ENCODE data around the gene DNAH14. TPM values are rescaled to one million over a fixed set of nuclear protein-coding genes. Genes with fewer than 3 reads are reported as not detected.
A peak's percentile ranks its signal among the peaks of the same experiment; 100 is the strongest.

Gene DNAH14
- total and polyA plus RNA-seq, 2 of the 8 experiments (the other 6 are each of a cell fraction or from before 2014, with no cell fraction given) = 8.4 to 40.7 TPM

- no peak overlapping the region for H4K5ac ChIP-seq (ENCODE audit: insufficient read length, low read depth, low read length)
- H4K8ac ChIP-seq (ENCODE audit: extremely low read depth, insufficient read depth, low read length) = no peak overlapping the region; the same call in 1 of the 2 replicates
- no peak overlapping the region for H2BK12ac ChIP-seq (ENCODE audit: low read depth, low read length)
- H3K27ac ChIP-seq (ENCODE audit: low read depth, low read length) = no peak overlapping the region
- no peak overlapping the region for H3K14ac ChIP-seq (ENCODE audit: insufficient read length)
- WGBS, 2 experiments (ENCODE audit: extremely low coverage in 1 of 2, insufficient coverage in 1 of 2, insufficient read length in 1 of 2, insufficient replicate concordance in 2 of 2, low coverage in 1 of 2, low lambda C conversion rate in 2 of 2, missing lambda C conversion rate in 1 of 2) = 69% methylated on average over 7 of the region's 7 CpGs; no CpG with 5 or more reads in 1 of the 2 experiments
- H2BK120ac ChIP-seq (replicated peaks; ENCODE audit: low read depth, low read length) = no peak overlapping the region
- no peak overlapping the region; a peak in 1 of 8 replicates for H3K4me3 ChIP-seq (ENCODE audit: extremely low read depth in 1 of 4, insufficient read depth in 2 of 4, low read depth in 3 of 4, low read length in 4 of 4)
- no peak for FAIRE-seq
- no peak overlapping the region for H2BK15ac ChIP-seq (ENCODE audit: low read length)
- no peak overlapping the region for H4K91ac ChIP-seq (replicated peaks; ENCODE audit: insufficient read length, low read length)
- no peak overlapping the region for H2BK5ac ChIP-seq (ENCODE audit: low read depth, low read length)
- no peaks in the 10 kb centered on the region for H4K20me1 ChIP-seq (replicated peaks in 1 of 2; ENCODE audit: control insufficient read depth in 1 of 2, insufficient read depth in 2 of 2, low read length in 2 of 2)
- no peak overlapping the region for H2BK20ac ChIP-seq (ENCODE audit: low read length)
- no peak overlapping the region for H3K56ac ChIP-seq (replicated peaks; ENCODE audit: insufficient read length, low read depth, low read length)
- H3K9me3 ChIP-seq (ENCODE audit: insufficient read depth in 2 of 2, low read depth in 1 of 2, low read length in 1 of 2) = no peaks in the 10 kb centered on the region
- peaks cover 0 to 13% (median 6%) of the 10 kb centered on the region in 4 experiments; a peak in 4 of 7 replicates for H3K4me1 ChIP-seq (replicated peaks in 1 of 4; ENCODE audit: control insufficient read depth in 3 of 4, insufficient read depth in 4 of 4, low read length in 3 of 4)
- H3K23me2 ChIP-seq (ENCODE audit: low read depth, low read length) = no peaks in the 10 kb centered on the region
- no peak overlapping the region for H2AK5ac ChIP-seq (ENCODE audit: low read depth, low read length)
- H3K36me3 ChIP-seq (ENCODE audit: control insufficient read depth in 2 of 4, insufficient read depth in 4 of 4, low read length in 3 of 4) = no peaks in the 10 kb centered on the region
- no peak overlapping the region for H2AFZ ChIP-seq (ENCODE audit: low read length)
- H3K23ac ChIP-seq (ENCODE audit: insufficient read length) = no peak overlapping the region
- DNase-seq (ENCODE audit: low read depth in 1 of 2, low spot score in 2 of 2) = no peak
- H3K79me2 ChIP-seq (ENCODE audit: control insufficient read depth in 1 of 2, insufficient read depth in 2 of 2, low read length in 2 of 2) = no peaks in the 10 kb centered on the region
- no peak overlapping the region for H3K4ac ChIP-seq (replicated peaks; ENCODE audit: insufficient read length, low read depth, low read length)
- H3K79me1 ChIP-seq (ENCODE audit: low read depth, low read length) = no peaks in the 10 kb centered on the region
- no peak overlapping the region for H3K18ac ChIP-seq (ENCODE audit: extremely low read depth, low read length)
- no peak overlapping the region for H3K9ac ChIP-seq (replicated peaks in 1 of 4; ENCODE audit: extremely low read depth in 1 of 4, low read depth in 3 of 4, low read length in 3 of 4)
- CTCF ChIA-PET (ENCODE audit: partially characterized antibody) = interaction anchor here (0.5 to 2.2 kb wide), 7 partner anchors 16 to 505 kb away, joined by 3 to 7 read pairs (median 3); no protein-coding TSS in a partner anchor
- POLR2A ChIA-PET (ENCODE audit: partially characterized antibody) = interaction anchor here (1.2 to 1.6 kb wide), 2 partner anchors 10 to 23 kb away, joined by 4 read pairs; no protein-coding TSS in a partner anchor
- H3K27me3 ChIP-seq (replicated peaks in 1 of 4; ENCODE audit: control insufficient read depth in 3 of 4, extremely low read depth in 1 of 4, insufficient read depth in 3 of 4, low read length in 3 of 4) = no peaks in the 10 kb centered on the region; a peak in 2 of 7 replicates
- H3K4me2 ChIP-seq (ENCODE audit: insufficient read depth in 1 of 2, low read depth in 2 of 2, low read length in 2 of 2) = no peak overlapping the region
- TF ChIP-seq CREB1 (IDR thresholded peaks at IDR 0.05) (no peak), CHD2 (IDR thresholded peaks at IDR 0.05; ENCODE audit: low read length) (no peak), TEAD4 (IDR thresholded peaks at IDR 0.05; ENCODE audit: low read depth, low read length) (no peak), RBBP5 (IDR thresholded peaks at IDR 0.05; ENCODE audit: borderline replicate concordance, low read depth, low read length) (no peak), HDAC2 (IDR thresholded peaks at IDR 0.05; ENCODE audit: borderline replicate concordance in 1 of 2, low read depth in 2 of 2, low read length in 2 of 2) (no peak), ATF2 (IDR thresholded peaks at IDR 0.05; ENCODE audit: low read length) (no peak), SIX5 (IDR thresholded peaks at IDR 0.05; ENCODE audit: low read depth, low read length) (no peak), TBP (IDR thresholded peaks at IDR 0.05; ENCODE audit: low read depth, low read length) (no peak), CBX5 (IDR thresholded peaks at IDR 0.05; ENCODE audit: low read depth, low read length) (no peak), CTCF (IDR thresholded peaks at IDR 0.05; ENCODE audit: control extremely low read depth in 1 of 3, insufficient read depth in 1 of 3, low read depth in 1 of 3, low read length in 3 of 3) (peak in 1 of 3 experiments; percentile 9; a peak in 1 of 4 replicates)
These were observed 517.1 kb downstream of the DNAH14 start for GRCh38 chr1:225446595-225446960.

Data from H1 (cell line).